Subcutaneous adipose tissue (tissue), 4 donors: Measurements from ENCODE around the gene EFL1. TPM values are rescaled to one million over a fixed set of nuclear protein-coding genes. Genes with fewer than 3 reads are reported as not detected.

Experiments
- CTCF ChIP-seq: fragments of 450-650 bp; IDR thresholded peaks from one replicate; pipeline ENCODE4 v1.5.1; 2016; ENCODE audit warnings: low read depth, mild to moderate bottlenecking, control low read depth, antibody characterized with exemption, moderate library complexity
- total RNA-seq, 4 donors: library from RNA; depleted of rRNA; stranded (reverse); fragments of >200 nt; gene quantifications; one replicate each; pipeline ENCODE4 v1.1.0, GENCODE V29; 2016

The EFL1 gene
- total RNA-seq, 4 donors from 2014 or later: 12.2 to 21.1 (median 16.6) TPM

- no peak for TF ChIP-seq CTCF
These were observed 33.8 kb downstream of the EFL1 start for GRCh38 chr15:82228750-82229149.

GRCh38 chr15:82197733-82198594, 64.6 kb downstream of the EFL1 start:
- no peak for TF ChIP-seq CTCF

GRCh38 chr15:82196353-82196752, 66.2 kb downstream of the EFL1 start:
- no peak for TF ChIP-seq CTCF

- TF ChIP-seq CTCF: no peak
These were observed 75.7 kb downstream of the EFL1 start for GRCh38 chr15:82186719-82187406.

- TF ChIP-seq CTCF: no peak
These were observed 76.4 kb downstream of the EFL1 start for GRCh38 chr15:82186161-82186560.

- TF ChIP-seq CTCF: no peak
These were observed 77.8 kb downstream of the EFL1 start for GRCh38 chr15:82184776-82185175.

- TF ChIP-seq CTCF: no peak
These were observed 78.2 kb downstream of the EFL1 start for GRCh38 chr15:82184355-82184754.
